GM23338 (cell line): ENCODE results near the gene PRRG1. TPM values are rescaled to one million over a fixed set of nuclear protein-coding genes. Genes with fewer than 3 reads are reported as not detected.

Experiments used
- ATAC-seq: fragments of 200-7000 bp; cut with Tn5 transposase; 3 replicates; pipeline ENCODE4 v1.9.1; 2020
- DNase-seq: peaks from one replicate; pipeline ENCODE4 v3.0.0-alpha.2; 2015; ENCODE audit warnings: low spot score
- H2AFZ ChIP-seq: fragments of 200-600 bp; sonication (generic); 2 replicates; pipeline ENCODE4 v1.8.0; 2016; ENCODE audit warnings: antibody characterized with exemption, mild to moderate bottlenecking, moderate library complexity
- H3F3A ChIP-seq: fragments of 200-600 bp; sonication (generic); replicated peaks from 2 replicates; pipeline ENCODE4 v1.8.0; 2017; ENCODE audit warnings: antibody characterized with exemption, mixed run types, low read depth
- H3K27ac ChIP-seq: fragments of 200-600 bp; sonication (generic); 2 replicates; pipeline ENCODE4 v1.6.1; 2016; ENCODE audit warnings: low read depth
- H3K27me3 ChIP-seq: fragments of 200-600 bp; sonication (generic); 2 replicates; pipeline ENCODE4 v1.8.0; 2016; ENCODE audit warnings: mild to moderate bottlenecking, mixed run types, moderate library complexity; ENCODE audit not compliant: insufficient read depth
- H3K36me3 ChIP-seq: fragments of 200-600 bp; sonication (generic); 2 replicates; pipeline ENCODE4 v1.8.0; 2016; ENCODE audit warnings: mild to moderate bottlenecking; ENCODE audit not compliant: insufficient read depth
- H3K4me1 ChIP-seq: fragments of 200-600 bp; sonication (generic); 2 replicates; pipeline ENCODE4 v1.8.0; 2016; ENCODE audit warnings: mild to moderate bottlenecking, moderate library complexity; ENCODE audit not compliant: insufficient read depth
- H3K4me2 ChIP-seq: fragments of 200-600 bp; sonication (generic); 2 replicates; pipeline ENCODE4 v1.7.1; 2017; ENCODE audit warnings: mixed run types
- H3K4me3 ChIP-seq: fragments of 200-600 bp; sonication (generic); 2 replicates; pipeline ENCODE4 v1.6.1; 2016; ENCODE audit warnings: mixed run types
- H3K79me2 ChIP-seq: fragments of 200-600 bp; sonication (generic); replicated peaks from 2 replicates; pipeline ENCODE4 v1.8.0; 2017; ENCODE audit warnings: mild to moderate bottlenecking; ENCODE audit not compliant: insufficient read depth
- H3K9me2 ChIP-seq: fragments of 200-600 bp; sonication (generic); 2 replicates; pipeline ENCODE4 v1.8.0; 2017; ENCODE audit not compliant: insufficient read depth
- H4K20me1 ChIP-seq: fragments of 200-600 bp; sonication (generic); replicated peaks from 2 replicates; pipeline ENCODE4 v1.8.0; 2017; ENCODE audit warnings: mild to moderate bottlenecking; ENCODE audit not compliant: insufficient read depth
- H3K27ac Mint-ChIP-seq: 2 replicates; pipeline ENCODE4 v1.8.0; 2020; ENCODE audit warnings: inconsistent platforms, mild to moderate bottlenecking, moderate library complexity, mixed read lengths
- H3K27me3 Mint-ChIP-seq: 3 replicates; pipeline ENCODE4 v1.8.0; 2022; ENCODE audit warnings: low read depth, mild to moderate bottlenecking, moderate library complexity, mixed read lengths, inconsistent platforms; ENCODE audit not compliant: insufficient read depth, poor library complexity
- H3K36me3 Mint-ChIP-seq: 3 replicates; pipeline ENCODE4 v1.8.0; 2021; ENCODE audit warnings: low read depth, mild to moderate bottlenecking, inconsistent platforms, moderate library complexity, mixed read lengths
- H3K4me1 Mint-ChIP-seq: 3 replicates; pipeline ENCODE4 v1.8.0; 2020; ENCODE audit warnings: mild to moderate bottlenecking, inconsistent platforms, mixed read lengths
- H3K4me3 Mint-ChIP-seq: 3 replicates; pipeline ENCODE4 v1.8.0; 2021; ENCODE audit warnings: moderate library complexity, mild to moderate bottlenecking, inconsistent platforms, mixed read lengths
- H3K9me3 Mint-ChIP-seq: 3 replicates; pipeline ENCODE4 v1.8.0; 2020; ENCODE audit warnings: moderate library complexity, mild to moderate bottlenecking, inconsistent platforms, mixed read lengths
- CREB1 ChIP-seq: fragments of 250-450 bp; sonication (Bioruptor Pico); IDR thresholded peaks from 2 replicates; pipeline ENCODE4 v1.5.0; 2020; ENCODE audit warnings: low read depth, mild to moderate bottlenecking, moderate library complexity
- JUNB ChIP-seq: IDR thresholded peaks from one replicate; pipeline ENCODE4 v1.6.1; 2016; ENCODE audit warnings: antibody characterized with exemption; ENCODE audit not compliant: unreplicated experiment
- NANOG ChIP-seq: IDR thresholded peaks from 2 replicates; pipeline ENCODE4 v1.6.1; 2016; ENCODE audit warnings: antibody characterized with exemption, borderline replicate concordance
- POLR2AphosphoS5 ChIP-seq: IDR thresholded peaks from 2 replicates; pipeline ENCODE4 v1.6.1; 2016; ENCODE audit warnings: antibody characterized with exemption, low read depth
- STAT1 ChIP-seq: IDR thresholded peaks from one replicate; pipeline ENCODE4 v1.6.1; 2016; ENCODE audit warnings: antibody characterized with exemption; ENCODE audit not compliant: unreplicated experiment
- ZNF331 ChIP-seq: fragments of 250-450 bp; sonication (Bioruptor Pico); IDR thresholded peaks from 2 replicates; pipeline ENCODE4 v1.5.0; 2020; ENCODE audit warnings: low read depth, mild to moderate bottlenecking, moderate library complexity
- polyA plus RNA-seq: library from polyadenylated mRNA; unstranded; fragments of >200 nt; fragmentation: Nextera tagmentation; extraction: Ambion mirVana; gene quantifications from 2 replicates; pipeline ENCODE4 v1.2.1, GENCODE V29; 2016
- total RNA-seq: library from RNA; depleted of rRNA; stranded (reverse); fragments of >200 nt; shearing (Covaris generic); gene quantifications from 2 replicates; pipeline ENCODE4 v1.2.3, GENCODE V29; 2014
- TF ChIP-seq, protein P1 (sequence below), 2 experiments: fragments of 200-600 bp in 1 of 2; sonication (generic) in 1 of 2; conservative IDR thresholded peaks; 2 replicates each; pipeline versions ENCODE4 v1.5.1 to v1.6.1; 2016 to 2017; ENCODE audit warnings: antibody characterized with exemption in 2 of 2, low read depth in 2 of 2, mild to moderate bottlenecking in 2 of 2, moderate library complexity in 1 of 2
- TF ChIP-seq, protein P2 (sequence below): IDR thresholded peaks from 2 replicates; pipeline ENCODE4 v1.6.1; 2016; ENCODE audit warnings: antibody characterized with exemption
- TF ChIP-seq, protein P3 (sequence below): IDR thresholded peaks from one replicate; pipeline ENCODE4 v1.6.1; 2018; ENCODE audit warnings: antibody characterized with exemption; ENCODE audit not compliant: unreplicated experiment
- TF ChIP-seq, protein P4 (sequence below): fragments of 250-450 bp; sonication (Bioruptor Pico); IDR thresholded peaks from 2 replicates; pipeline ENCODE4 v1.5.0; 2020; ENCODE audit warnings: mild to moderate bottlenecking, moderate library complexity

PRRG1 gene
- total and polyA plus RNA-seq, 2 experiments from 2014 or later: 3.8 to 10.8 TPM

DNA sequence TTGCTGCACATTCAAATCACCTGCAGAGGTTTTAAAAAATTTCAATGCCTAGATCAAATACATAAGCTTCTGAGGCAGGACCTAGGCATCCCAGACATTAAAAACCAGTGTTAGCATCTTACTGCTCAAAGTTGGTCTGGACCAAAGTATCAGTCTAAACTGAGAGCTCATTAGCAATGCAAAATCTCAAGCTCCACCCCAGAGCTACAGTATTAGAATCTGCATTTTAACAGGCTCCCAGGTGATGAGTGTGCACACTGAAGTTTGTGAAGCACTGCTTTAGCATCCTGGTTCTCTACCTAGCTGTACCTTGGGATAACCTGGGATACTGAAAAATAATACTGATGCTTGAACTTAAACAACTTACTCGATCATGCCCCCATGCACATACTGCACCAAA, 96.0 kb downstream of the PRRG1 start (continued):
- TF ChIP-seq, protein P1, sequence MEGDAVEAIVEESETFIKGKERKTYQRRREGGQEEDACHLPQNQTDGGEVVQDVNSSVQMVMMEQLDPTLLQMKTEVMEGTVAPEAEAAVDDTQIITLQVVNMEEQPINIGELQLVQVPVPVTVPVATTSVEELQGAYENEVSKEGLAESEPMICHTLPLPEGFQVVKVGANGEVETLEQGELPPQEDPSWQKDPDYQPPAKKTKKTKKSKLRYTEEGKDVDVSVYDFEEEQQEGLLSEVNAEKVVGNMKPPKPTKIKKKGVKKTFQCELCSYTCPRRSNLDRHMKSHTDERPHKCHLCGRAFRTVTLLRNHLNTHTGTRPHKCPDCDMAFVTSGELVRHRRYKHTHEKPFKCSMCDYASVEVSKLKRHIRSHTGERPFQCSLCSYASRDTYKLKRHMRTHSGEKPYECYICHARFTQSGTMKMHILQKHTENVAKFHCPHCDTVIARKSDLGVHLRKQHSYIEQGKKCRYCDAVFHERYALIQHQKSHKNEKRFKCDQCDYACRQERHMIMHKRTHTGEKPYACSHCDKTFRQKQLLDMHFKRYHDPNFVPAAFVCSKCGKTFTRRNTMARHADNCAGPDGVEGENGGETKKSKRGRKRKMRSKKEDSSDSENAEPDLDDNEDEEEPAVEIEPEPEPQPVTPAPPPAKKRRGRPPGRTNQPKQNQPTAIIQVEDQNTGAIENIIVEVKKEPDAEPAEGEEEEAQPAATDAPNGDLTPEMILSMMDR (conservative IDR thresholded peaks at IDR 0.05; ENCODE audit: low read depth in 2 of 2): no peak
- TF ChIP-seq NANOG: no peak
- TF ChIP-seq, protein P2, sequence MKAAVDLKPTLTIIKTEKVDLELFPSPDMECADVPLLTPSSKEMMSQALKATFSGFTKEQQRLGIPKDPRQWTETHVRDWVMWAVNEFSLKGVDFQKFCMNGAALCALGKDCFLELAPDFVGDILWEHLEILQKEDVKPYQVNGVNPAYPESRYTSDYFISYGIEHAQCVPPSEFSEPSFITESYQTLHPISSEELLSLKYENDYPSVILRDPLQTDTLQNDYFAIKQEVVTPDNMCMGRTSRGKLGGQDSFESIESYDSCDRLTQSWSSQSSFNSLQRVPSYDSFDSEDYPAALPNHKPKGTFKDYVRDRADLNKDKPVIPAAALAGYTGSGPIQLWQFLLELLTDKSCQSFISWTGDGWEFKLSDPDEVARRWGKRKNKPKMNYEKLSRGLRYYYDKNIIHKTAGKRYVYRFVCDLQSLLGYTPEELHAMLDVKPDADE: no peak

DNA sequence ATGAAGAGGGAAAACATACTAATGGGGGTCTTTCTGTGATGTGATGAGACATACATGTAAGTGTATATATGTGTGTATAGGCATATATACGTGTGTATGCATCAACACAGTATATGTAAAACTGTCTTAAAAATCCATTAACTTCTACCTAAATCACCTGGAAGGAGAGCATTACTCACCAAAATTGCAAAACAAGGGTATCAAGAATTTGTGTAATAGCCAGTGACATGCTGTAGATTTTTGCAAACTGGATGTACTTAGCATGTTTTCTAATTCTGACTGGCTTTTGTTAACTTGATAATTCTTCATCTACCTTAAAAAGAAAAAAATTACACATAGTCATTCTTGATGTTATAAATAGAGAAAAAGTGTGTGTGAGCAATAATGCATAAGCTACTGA, 104.7 kb downstream of the PRRG1 start:
- DNase-seq: no peak
- H3K79me2 ChIP-seq: no peaks in the 10 kb centered on the region
- peaks cover 4% of the 10 kb centered on the region; the same call in 1 of the 3 replicates for H3K9me3 Mint-ChIP-seq
- no peak for ATAC-seq
- H3K27me3 ChIP-seq: no peaks in the 10 kb centered on the region
- no peaks in the 10 kb centered on the region for H3K9me2 ChIP-seq
- no peak overlapping the region for H3K4me3 ChIP-seq
- no peaks in the 10 kb centered on the region; the same call in none of the 2 replicates for H3K4me1 ChIP-seq
- no peak overlapping the region for H3K27ac ChIP-seq
- H3K4me1 Mint-ChIP-seq: peaks cover 14% of the 10 kb centered on the region
- H2AFZ ChIP-seq: no peak overlapping the region
- no peak overlapping the region for H3K4me2 ChIP-seq
- no peaks in the 10 kb centered on the region for H3F3A ChIP-seq
- no peak overlapping the region for H3K4me3 Mint-ChIP-seq
- peaks cover 7% of the 10 kb centered on the region for H3K36me3 Mint-ChIP-seq
- no peaks in the 10 kb centered on the region for H4K20me1 ChIP-seq
- H3K36me3 ChIP-seq: no peaks in the 10 kb centered on the region
- no peak overlapping the region for H3K27ac Mint-ChIP-seq
- peaks cover 2% of the 10 kb centered on the region for H3K27me3 Mint-ChIP-seq
- TF ChIP-seq, protein P3, sequence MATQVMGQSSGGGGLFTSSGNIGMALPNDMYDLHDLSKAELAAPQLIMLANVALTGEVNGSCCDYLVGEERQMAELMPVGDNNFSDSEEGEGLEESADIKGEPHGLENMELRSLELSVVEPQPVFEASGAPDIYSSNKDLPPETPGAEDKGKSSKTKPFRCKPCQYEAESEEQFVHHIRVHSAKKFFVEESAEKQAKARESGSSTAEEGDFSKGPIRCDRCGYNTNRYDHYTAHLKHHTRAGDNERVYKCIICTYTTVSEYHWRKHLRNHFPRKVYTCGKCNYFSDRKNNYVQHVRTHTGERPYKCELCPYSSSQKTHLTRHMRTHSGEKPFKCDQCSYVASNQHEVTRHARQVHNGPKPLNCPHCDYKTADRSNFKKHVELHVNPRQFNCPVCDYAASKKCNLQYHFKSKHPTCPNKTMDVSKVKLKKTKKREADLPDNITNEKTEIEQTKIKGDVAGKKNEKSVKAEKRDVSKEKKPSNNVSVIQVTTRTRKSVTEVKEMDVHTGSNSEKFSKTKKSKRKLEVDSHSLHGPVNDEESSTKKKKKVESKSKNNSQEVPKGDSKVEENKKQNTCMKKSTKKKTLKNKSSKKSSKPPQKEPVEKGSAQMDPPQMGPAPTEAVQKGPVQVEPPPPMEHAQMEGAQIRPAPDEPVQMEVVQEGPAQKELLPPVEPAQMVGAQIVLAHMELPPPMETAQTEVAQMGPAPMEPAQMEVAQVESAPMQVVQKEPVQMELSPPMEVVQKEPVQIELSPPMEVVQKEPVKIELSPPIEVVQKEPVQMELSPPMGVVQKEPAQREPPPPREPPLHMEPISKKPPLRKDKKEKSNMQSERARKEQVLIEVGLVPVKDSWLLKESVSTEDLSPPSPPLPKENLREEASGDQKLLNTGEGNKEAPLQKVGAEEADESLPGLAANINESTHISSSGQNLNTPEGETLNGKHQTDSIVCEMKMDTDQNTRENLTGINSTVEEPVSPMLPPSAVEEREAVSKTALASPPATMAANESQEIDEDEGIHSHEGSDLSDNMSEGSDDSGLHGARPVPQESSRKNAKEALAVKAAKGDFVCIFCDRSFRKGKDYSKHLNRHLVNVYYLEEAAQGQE: no peak
- TF ChIP-seq, protein P1 (conservative IDR thresholded peaks at IDR 0.05; ENCODE audit: low read depth in 2 of 2): no peak
- TF ChIP-seq JUNB (no peak), STAT1 (no peak), CREB1 (CRISPR knock-in tag) (no peak), POLR2AphosphoS5 (no peak), NANOG (no peak), ZNF331 (CRISPR knock-in tag) (no peak)
- TF ChIP-seq, protein P4, sequence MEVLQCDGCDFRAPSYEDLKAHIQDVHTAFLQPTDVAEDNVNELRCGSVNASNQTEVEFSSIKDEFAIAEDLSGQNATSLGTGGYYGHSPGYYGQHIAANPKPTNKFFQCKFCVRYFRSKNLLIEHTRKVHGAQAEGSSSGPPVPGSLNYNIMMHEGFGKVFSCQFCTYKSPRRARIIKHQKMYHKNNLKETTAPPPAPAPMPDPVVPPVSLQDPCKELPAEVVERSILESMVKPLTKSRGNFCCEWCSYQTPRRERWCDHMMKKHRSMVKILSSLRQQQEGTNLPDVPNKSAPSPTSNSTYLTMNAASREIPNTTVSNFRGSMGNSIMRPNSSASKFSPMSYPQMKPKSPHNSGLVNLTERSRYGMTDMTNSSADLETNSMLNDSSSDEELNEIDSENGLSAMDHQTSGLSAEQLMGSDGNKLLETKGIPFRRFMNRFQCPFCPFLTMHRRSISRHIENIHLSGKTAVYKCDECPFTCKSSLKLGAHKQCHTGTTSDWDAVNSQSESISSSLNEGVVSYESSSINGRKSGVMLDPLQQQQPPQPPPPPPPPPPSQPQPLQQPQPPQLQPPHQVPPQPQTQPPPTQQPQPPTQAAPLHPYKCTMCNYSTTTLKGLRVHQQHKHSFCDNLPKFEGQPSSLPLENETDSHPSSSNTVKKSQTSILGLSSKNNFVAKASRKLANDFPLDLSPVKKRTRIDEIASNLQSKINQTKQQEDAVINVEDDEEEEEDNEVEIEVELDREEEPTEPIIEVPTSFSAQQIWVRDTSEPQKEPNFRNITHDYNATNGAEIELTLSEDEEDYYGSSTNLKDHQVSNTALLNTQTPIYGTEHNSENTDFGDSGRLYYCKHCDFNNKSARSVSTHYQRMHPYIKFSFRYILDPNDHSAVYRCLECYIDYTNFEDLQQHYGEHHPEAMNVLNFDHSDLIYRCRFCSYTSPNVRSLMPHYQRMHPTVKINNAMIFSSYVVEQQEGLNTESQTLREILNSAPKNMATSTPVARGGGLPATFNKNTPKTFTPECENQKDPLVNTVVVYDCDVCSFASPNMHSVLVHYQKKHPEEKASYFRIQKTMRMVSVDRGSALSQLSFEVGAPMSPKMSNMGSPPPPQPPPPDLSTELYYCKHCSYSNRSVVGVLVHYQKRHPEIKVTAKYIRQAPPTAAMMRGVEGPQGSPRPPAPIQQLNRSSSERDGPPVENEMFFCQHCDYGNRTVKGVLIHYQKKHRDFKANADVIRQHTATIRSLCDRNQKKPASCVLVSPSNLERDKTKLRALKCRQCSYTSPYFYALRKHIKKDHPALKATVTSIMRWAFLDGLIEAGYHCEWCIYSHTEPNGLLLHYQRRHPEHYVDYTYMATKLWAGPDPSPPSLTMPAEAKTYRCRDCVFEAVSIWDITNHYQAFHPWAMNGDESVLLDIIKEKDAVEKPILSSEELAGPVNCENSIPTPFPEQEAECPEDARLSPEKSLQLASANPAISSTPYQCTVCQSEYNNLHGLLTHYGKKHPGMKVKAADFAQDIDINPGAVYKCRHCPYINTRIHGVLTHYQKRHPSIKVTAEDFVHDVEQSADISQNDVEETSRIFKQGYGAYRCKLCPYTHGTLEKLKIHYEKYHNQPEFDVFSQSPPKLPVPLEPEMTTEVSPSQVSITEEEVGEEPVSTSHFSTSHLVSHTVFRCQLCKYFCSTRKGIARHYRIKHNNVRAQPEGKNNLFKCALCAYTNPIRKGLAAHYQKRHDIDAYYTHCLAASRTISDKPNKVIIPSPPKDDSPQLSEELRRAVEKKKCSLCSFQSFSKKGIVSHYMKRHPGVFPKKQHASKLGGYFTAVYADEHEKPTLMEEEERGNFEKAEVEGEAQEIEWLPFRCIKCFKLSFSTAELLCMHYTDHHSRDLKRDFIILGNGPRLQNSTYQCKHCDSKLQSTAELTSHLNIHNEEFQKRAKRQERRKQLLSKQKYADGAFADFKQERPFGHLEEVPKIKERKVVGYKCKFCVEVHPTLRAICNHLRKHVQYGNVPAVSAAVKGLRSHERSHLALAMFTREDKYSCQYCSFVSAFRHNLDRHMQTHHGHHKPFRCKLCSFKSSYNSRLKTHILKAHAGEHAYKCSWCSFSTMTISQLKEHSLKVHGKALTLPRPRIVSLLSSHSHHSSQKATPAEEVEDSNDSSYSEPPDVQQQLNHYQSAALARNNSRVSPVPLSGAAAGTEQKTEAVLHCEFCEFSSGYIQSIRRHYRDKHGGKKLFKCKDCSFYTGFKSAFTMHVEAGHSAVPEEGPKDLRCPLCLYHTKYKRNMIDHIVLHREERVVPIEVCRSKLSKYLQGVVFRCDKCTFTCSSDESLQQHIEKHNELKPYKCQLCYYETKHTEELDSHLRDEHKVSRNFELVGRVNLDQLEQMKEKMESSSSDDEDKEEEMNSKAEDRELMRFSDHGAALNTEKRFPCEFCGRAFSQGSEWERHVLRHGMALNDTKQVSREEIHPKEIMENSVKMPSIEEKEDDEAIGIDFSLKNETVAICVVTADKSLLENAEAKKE (CRISPR knock-in tag): no peak
